Mammary epithelial cell (primary cell): ENCODE results near the gene PTH2R.

Source experiments
- CTCF ChIP-seq, 2 donors: IDR thresholded peaks in 1 of 2; conservative IDR thresholded peaks in 1 of 2; 2 replicates each; pipeline ENCODE4 v1.5.1; 2011 to 2012; ENCODE audit warnings: inconsistent platforms in 2 of 2, low read length in 2 of 2, mild to moderate bottlenecking in 2 of 2, control low read depth in 1 of 2, low read depth in 1 of 2; ENCODE audit not compliant: insufficient read depth in 1 of 2; ENCODE audit errors: extremely low read depth in 1 of 2
- EZH2 ChIP-seq: IDR thresholded peaks from 2 replicates; pipeline ENCODE4 v1.6.1; 2012; ENCODE audit warnings: low read length, inconsistent platforms, borderline replicate concordance

- TF ChIP-seq CTCF (conservative IDR thresholded peaks at IDR 0.05 in 1 of 2, IDR thresholded peaks at IDR 0.05 in 1 of 2; ENCODE audit: extremely low read depth in 1 of 2, insufficient read depth in 1 of 2, low read depth in 1 of 2, low read length in 2 of 2), result peak; percentile 84 to 85
- TF ChIP-seq EZH2, result no peak
Observed at GRCh38 chr2:208373460-208374089, 33.0 kb upstream of the PTH2R start.
